OCI-LY7 (cell line): ENCODE data around the gene KCNJ5. TPM values are rescaled to one million over a fixed set of nuclear protein-coding genes. Genes with fewer than 3 reads are reported as not detected.

Experiments used
- BruUV-seq: library from RNA; stranded (reverse); fragments of 400-500 nt; replicated peaks from 2 replicates; lab custom pipeline; 2021; lab: Mats Ljungman, UMichigan
- CTCF ChIA-PET: fragments of 300-600 bp; sonication (Branson Sonifier 250); formaldehyde crosslinking; loops from one replicate; lab custom pipeline; 2022; ENCODE audit warnings: antibody characterized with exemption; ENCODE audit not compliant: unreplicated experiment; lab: Charles Lee
- POLR2A ChIA-PET: fragments of 300-600 bp; sonication (Branson Sonifier 250); formaldehyde crosslinking; loops from one replicate; lab custom pipeline; 2022; ENCODE audit warnings: antibody characterized with exemption; lab: Charles Lee
- DNase-seq: peaks from one replicate; pipeline ENCODE4 v3.0.0-alpha.2; 2015; ENCODE audit warnings: low spot score
- H2AFZ ChIP-seq: fragments of 200-600 bp; sonication (generic), shearing (Covaris generic); 2 replicates; pipeline ENCODE4 v1.6.1; 2014; ENCODE audit warnings: mild to moderate bottlenecking, antibody characterized with exemption, low read length, moderate library complexity
- H3K27ac ChIP-seq: fragments of 200-600 bp; sonication (generic); 2 replicates; pipeline ENCODE4 v1.5.1; 2014; ENCODE audit warnings: mixed run types, low read depth, mild to moderate bottlenecking, moderate library complexity, low read length, inconsistent platforms; ENCODE audit not compliant: poor library complexity, severe bottlenecking
- H3K36me3 ChIP-seq: fragments of 200-600 bp; sonication (generic); 2 replicates; pipeline ENCODE4 v1.6.1; 2014; ENCODE audit warnings: mild to moderate bottlenecking, antibody characterized with exemption, low read length, moderate library complexity, mixed read lengths; ENCODE audit not compliant: insufficient read depth
- H3K4me1 ChIP-seq: fragments of 200-600 bp; sonication (generic); 2 replicates; pipeline ENCODE4 v1.5.1; 2014; ENCODE audit warnings: mild to moderate bottlenecking, low read length; ENCODE audit not compliant: insufficient read depth, poor library complexity, severe bottlenecking
- H3K4me2 ChIP-seq: fragments of 200-600 bp; sonication (generic); 2 replicates; pipeline ENCODE4 v1.6.1; 2014; ENCODE audit warnings: mild to moderate bottlenecking, low read length
- H3K4me3 ChIP-seq: fragments of 200-600 bp; sonication (generic); 2 replicates; pipeline ENCODE4 v1.5.1; 2014; ENCODE audit warnings: mild to moderate bottlenecking, low read depth, low read length; ENCODE audit not compliant: poor library complexity, severe bottlenecking
- H3K79me2 ChIP-seq: fragments of 200-600 bp; sonication (generic); 2 replicates; pipeline ENCODE4 v1.6.1; 2016; ENCODE audit warnings: low read depth, mild to moderate bottlenecking, low read length, moderate library complexity, mixed read lengths; ENCODE audit not compliant: insufficient read depth
- H3K9me2 ChIP-seq: fragments of 200-600 bp; sonication (generic); 2 replicates; pipeline ENCODE4 v1.6.1; 2016; ENCODE audit warnings: mild to moderate bottlenecking, low read length, mixed read lengths; ENCODE audit not compliant: insufficient read depth
- H3K9me3 ChIP-seq: fragments of 200-600 bp; sonication (generic); 2 replicates; pipeline ENCODE4 v1.6.1; 2014; ENCODE audit warnings: mild to moderate bottlenecking, mixed run types, low read length, mixed read lengths
- H4K20me1 ChIP-seq: fragments of 200-600 bp; sonication (generic); 2 replicates; pipeline ENCODE4 v1.6.1; 2014; ENCODE audit warnings: mild to moderate bottlenecking, antibody characterized with exemption, low read length, moderate library complexity, mixed read lengths; ENCODE audit not compliant: insufficient read depth
- EZH2phosphoT487 ChIP-seq: fragments of 200-600 bp; sonication (generic); IDR thresholded peaks from 2 replicates; pipeline ENCODE4 v1.6.1; 2018; ENCODE audit warnings: low read depth, borderline replicate concordance, mild to moderate bottlenecking, mixed run types, antibody characterized with exemption, low read length, moderate library complexity, mixed read lengths
- intact Hi-C: fragments of 100-400 bp; cut with micrococcal nuclease; formaldehyde crosslinking; loops from one replicate; pipeline ENCODE4 v1.10.0; 2022; ENCODE audit not compliant: unreplicated experiment
- total RNA-seq, 2 experiments: library from RNA; depleted of rRNA in 1 of 2; stranded (reverse); fragments of >200 nt in 1 of 2; shearing (Covaris generic) in 1 of 2; gene quantifications; 2 replicates each; pipeline ENCODE4 v1.2.3, GENCODE V29; 2014 to 2022
- TF ChIP-seq, protein P1 (sequence below): fragments of 200-600 bp; sonication (generic); conservative IDR thresholded peaks from 2 replicates; pipeline ENCODE4 v1.5.1; 2014; ENCODE audit warnings: mild to moderate bottlenecking, antibody characterized with exemption, low read length, moderate library complexity, mixed read lengths

Gene KCNJ5
- total RNA-seq, 2 experiments from 2014 or later, result not detected

DNA sequence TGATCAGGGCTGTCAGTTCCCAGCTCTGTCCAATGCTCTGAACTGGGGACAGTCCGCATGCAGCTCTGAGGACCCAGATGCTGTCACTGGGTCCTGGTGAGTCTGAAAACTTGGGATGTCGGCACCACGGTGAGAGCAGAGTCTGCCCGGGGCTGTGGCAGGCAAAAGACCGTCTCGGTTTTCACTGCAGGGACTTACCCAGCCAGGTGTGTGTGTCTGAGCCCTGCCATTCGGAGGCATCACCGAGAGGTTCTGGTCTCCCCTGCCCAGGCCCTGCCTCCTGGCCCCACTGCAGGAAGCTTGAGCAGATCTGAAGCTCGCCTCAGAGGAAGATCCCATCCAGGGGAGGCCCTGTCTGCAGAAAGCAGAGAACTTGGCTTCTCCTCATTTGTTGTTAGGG, 46.3 kb downstream of the KCNJ5 start:
- H3K4me2 ChIP-seq, result no peak overlapping the region
- no peaks in the 10 kb centered on the region for H4K20me1 ChIP-seq
- CTCF ChIA-PET, result no interaction called here
- DNase-seq, result no peak
- H3K79me2 ChIP-seq, result no peaks in the 10 kb centered on the region
- H3K36me3 ChIP-seq, result no peaks in the 10 kb centered on the region
- TF ChIP-seq EZH2phosphoT487, result no peak
- TF ChIP-seq, protein P1, sequence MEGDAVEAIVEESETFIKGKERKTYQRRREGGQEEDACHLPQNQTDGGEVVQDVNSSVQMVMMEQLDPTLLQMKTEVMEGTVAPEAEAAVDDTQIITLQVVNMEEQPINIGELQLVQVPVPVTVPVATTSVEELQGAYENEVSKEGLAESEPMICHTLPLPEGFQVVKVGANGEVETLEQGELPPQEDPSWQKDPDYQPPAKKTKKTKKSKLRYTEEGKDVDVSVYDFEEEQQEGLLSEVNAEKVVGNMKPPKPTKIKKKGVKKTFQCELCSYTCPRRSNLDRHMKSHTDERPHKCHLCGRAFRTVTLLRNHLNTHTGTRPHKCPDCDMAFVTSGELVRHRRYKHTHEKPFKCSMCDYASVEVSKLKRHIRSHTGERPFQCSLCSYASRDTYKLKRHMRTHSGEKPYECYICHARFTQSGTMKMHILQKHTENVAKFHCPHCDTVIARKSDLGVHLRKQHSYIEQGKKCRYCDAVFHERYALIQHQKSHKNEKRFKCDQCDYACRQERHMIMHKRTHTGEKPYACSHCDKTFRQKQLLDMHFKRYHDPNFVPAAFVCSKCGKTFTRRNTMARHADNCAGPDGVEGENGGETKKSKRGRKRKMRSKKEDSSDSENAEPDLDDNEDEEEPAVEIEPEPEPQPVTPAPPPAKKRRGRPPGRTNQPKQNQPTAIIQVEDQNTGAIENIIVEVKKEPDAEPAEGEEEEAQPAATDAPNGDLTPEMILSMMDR, result no peak
- H3K4me1 ChIP-seq, result no peaks in the 10 kb centered on the region
- no peaks in the 10 kb centered on the region for H3K9me3 ChIP-seq
- no peaks in the 10 kb centered on the region for H3K9me2 ChIP-seq
- no TSS peak for BruUV-seq
- no peak overlapping the region for H3K27ac ChIP-seq
- intact Hi-C loops, result no loop called here
- no peak overlapping the region for H3K4me3 ChIP-seq
- H2AFZ ChIP-seq, result no peak overlapping the region
- POLR2A ChIA-PET, result no interaction called here

DNA sequence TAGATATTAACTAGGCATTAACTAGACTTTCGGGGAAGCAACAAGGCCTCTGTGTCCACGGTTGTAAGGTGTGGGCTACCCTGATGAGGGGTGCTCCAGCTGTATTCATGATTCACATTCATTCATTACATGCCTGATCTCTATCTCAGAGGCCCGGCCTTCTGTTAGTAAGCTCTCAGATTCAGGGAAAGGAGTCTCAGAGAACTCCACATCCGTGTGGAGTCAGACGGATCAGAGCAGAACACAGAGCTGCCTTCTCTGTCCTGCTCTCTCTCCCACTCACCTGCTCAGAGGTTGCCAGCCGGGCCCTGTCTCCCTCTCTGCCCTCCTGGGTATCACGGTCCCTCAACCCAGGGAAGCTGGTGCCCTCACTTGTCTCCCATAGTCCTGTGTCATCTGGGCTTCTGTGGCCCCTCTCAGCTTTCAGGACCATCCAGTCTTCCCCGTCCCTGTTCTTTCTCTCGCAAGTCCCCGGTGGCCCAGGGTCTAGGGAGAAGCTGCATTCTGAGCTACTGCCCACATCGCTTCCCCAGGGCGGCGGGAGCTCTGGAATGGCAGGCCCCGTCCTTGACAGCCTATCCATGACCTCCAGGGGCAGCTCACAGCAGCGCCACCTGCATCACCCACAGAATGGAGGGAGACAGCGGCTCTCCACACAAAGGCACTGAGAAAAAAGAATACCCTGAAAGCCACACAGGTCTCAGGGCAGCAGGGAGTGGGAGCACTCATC, 47.2 kb downstream of the KCNJ5 start:
- POLR2A ChIA-PET, result no interaction called here
- DNase-seq, result no peak
- Histone ChIP-seq H3K27ac (no peak overlapping the region), H3K9me2 (no peaks in the 10 kb centered on the region), H3K4me2 (no peak overlapping the region), H3K4me1 (no peaks in the 10 kb centered on the region), H3K4me3 (no peak overlapping the region), H4K20me1 (no peaks in the 10 kb centered on the region), H3K79me2 (no peaks in the 10 kb centered on the region), H2AFZ (no peak overlapping the region), H3K36me3 (no peaks in the 10 kb centered on the region), H3K9me3 (no peaks in the 10 kb centered on the region)
- CTCF ChIA-PET, result no interaction called here
- intact Hi-C loops, result no loop called here
- TF ChIP-seq EZH2phosphoT487, result no peak
- TF ChIP-seq, protein P1, result no peak
- no TSS peak for BruUV-seq

GRCh38 chr11:128939591-128939990, 48.4 kb downstream of the KCNJ5 start:
- no peaks in the 10 kb centered on the region for H3K36me3 ChIP-seq
- H4K20me1 ChIP-seq, result no peaks in the 10 kb centered on the region
- no peak overlapping the region for H3K4me2 ChIP-seq
- no peak overlapping the region for H2AFZ ChIP-seq
- no peaks in the 10 kb centered on the region for H3K9me3 ChIP-seq
- H3K9me2 ChIP-seq, result no peaks in the 10 kb centered on the region
- no peaks in the 10 kb centered on the region for H3K79me2 ChIP-seq
- no peak overlapping the region for H3K4me3 ChIP-seq
- ChIA-PET POLR2A (interaction anchor here (0.6 to 1.5 kb wide), 2 partner anchors 9 to 1264 kb away, joined by 3 read pairs; no protein-coding TSS in a partner anchor), CTCF (no interaction called here)
- TF ChIP-seq, protein P1, result no peak
- no peak for TF ChIP-seq EZH2phosphoT487
- DNase-seq, result no peak
- no peak overlapping the region for H3K27ac ChIP-seq
- intact Hi-C loops, result no loop called here
- BruUV-seq, result no TSS peak
- no peaks in the 10 kb centered on the region for H3K4me1 ChIP-seq
